Posterior cingulate gyrus (tissue), 11 donors: ENCODE data around the gene AP3B2.

Experiments used
- DNase-seq, 10 donors: peaks; one replicate each; pipeline versions ENCODE4 v3.0.0 to v3.0.0-alpha.2; 2020 to 2021; ENCODE audit warnings: mixed read lengths in 3 of 10
- intact Hi-C: fragments of 100-400 bp; cut with DNase I; formaldehyde crosslinking; loops from one replicate; pipeline ENCODE4 v1.15.1; 2023

The AP3B2 gene, protein sequence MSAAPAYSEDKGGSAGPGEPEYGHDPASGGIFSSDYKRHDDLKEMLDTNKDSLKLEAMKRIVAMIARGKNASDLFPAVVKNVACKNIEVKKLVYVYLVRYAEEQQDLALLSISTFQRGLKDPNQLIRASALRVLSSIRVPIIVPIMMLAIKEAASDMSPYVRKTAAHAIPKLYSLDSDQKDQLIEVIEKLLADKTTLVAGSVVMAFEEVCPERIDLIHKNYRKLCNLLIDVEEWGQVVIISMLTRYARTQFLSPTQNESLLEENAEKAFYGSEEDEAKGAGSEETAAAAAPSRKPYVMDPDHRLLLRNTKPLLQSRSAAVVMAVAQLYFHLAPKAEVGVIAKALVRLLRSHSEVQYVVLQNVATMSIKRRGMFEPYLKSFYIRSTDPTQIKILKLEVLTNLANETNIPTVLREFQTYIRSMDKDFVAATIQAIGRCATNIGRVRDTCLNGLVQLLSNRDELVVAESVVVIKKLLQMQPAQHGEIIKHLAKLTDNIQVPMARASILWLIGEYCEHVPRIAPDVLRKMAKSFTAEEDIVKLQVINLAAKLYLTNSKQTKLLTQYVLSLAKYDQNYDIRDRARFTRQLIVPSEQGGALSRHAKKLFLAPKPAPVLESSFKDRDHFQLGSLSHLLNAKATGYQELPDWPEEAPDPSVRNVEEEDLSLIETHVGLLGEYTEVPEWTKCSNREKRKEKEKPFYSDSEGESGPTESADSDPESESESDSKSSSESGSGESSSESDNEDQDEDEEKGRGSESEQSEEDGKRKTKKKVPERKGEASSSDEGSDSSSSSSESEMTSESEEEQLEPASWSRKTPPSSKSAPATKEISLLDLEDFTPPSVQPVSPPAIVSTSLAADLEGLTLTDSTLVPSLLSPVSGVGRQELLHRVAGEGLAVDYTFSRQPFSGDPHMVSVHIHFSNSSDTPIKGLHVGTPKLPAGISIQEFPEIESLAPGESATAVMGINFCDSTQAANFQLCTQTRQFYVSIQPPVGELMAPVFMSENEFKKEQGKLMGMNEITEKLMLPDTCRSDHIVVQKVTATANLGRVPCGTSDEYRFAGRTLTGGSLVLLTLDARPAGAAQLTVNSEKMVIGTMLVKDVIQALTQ

DNA sequence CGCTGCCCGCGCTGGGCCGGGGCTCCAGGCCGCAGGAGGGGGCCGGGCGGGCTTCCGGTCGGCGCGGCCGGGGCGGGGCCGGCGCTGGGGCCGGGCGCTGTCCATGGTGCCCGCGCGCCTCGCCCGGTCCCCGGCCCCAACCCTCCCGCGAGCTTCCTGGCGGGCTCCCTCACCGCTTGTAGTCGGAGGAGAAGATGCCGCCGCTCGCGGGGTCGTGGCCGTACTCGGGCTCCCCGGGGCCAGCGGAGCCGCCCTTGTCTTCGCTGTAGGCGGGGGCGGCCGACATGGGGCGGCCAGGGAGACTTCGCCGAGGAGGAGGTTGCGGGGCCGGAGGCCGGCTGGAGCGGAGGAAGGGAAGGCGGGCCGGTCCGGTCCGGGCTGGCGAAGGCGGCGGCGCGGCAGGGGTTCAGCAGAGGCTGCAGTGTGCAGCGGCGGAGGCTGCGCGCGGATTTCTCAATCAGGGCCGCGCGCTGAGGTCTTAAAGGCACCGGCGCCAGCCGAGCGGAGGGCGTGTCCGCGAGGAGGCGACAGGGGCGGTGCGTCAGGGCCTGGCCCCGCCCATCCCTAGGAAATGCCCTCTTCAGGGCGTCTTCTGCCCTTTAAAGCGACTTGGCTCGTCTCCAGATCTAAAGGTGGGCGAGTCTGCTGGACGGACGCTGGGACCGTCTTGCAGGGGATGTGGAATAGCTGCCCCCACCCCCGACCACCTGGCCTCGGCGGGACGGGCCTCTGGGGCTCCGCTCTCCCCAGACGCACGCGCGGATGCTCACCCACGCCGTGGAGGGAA, at the start of gene AP3B2:
Gene AP3B2 (minus strand): TSS at position 455 of the 787 bp plus-strand sequence. CDS start 169 bp downstream, at position 286.
- DNase-seq, result peak; percentile 30 to 97 (median 78)
- intact Hi-C loops, result loop anchor here (1.0 to 5.0 kb wide), 2 partner anchors 40 to 167 kb away; partner anchors contain the start of gene RPS17

DNA sequence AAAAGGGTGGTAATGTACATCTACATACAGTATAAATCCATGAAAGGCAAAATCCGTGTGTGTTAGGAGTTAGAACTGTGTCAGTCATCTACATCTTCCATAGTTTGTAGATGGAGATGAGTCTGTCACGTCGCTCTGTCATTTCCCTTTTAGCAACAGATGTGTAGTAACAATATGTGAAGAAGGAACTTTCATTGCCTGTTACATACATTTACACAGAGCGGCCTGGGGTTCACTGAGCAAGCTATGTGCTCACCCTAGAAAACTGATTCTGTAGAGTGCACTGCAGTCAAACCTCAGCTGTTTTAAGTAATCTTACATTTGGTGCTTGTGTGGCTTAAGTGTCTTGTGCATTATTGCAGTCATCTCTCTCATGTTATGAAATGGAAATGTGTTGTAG, 41.6 kb upstream of the AP3B2 start:
- no peak for DNase-seq
- intact Hi-C loops, result loop anchor here (2.0 to 5.0 kb wide), 4 partner anchors 59 to 259 kb away; partner anchors contain the start of genes C15orf40, CPEB1 and RPS17

DNA sequence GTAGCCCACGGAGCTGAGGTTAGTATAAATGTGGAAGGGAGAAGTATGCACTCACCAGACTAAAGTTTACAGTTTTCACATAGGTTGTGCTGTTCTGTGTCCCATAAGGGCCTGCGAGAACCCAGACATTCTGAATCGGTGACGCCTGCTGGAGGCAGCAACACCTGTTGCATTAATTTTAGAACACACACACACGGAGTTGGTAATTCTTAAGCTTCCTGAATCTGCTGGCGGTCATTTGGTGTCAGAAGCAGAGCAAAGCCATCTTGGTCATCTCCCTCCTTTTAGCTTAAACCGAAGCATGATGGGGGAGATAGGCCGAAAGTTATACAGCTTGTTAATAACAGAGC, 41.1 kb upstream of the AP3B2 start:
- no peak for DNase-seq
- intact Hi-C loops, result loop anchor here (2.0 to 5.0 kb wide), 4 partner anchors 60 to 260 kb away; partner anchors contain the start of genes C15orf40, CPEB1 and RPS17

DNA sequence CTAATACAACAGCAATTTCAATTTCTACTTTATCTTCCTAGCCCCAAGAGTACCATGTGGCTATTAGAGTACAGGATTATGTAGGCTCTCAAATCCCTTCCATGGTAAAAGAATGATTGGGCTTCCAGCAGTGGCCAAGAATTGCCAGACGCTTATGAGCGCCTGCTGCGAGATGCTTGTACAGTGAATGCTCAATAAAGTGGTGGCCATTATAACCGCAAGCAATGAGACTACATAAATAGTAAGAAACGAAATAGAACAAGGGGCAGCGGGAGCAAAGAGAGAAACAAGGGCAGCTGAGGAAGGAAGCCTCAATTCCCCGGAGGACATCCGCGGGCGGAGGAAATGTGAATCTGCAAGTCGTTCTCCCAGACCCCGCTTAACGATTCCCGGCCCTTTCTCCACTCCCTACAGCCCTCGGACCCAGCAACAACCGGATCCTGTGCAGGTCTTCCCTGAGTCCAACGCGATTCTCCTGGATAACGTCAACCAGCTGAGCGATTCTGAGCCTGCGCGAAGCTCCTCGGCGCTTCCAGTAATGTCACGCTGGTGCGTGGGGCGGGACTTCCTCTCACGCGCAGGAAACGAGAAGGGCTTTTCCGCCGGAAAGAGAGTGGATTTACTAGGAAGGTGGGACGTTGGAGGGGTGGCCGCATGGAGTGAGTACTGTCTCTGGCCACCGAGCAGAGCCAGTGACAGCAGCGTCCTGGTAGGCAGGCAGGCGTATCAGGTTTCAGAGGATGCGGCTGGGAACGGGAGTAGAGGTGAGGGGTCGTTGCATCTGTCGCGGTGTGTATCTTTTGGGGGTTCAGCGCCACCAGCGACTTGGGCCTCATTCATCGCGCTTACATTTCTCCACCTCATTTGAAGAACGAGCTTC, 40.5 kb upstream of the AP3B2 start:
- DNase-seq, result peak; percentile 91 to 99 (median 94)
- intact Hi-C loops, result loop anchor here (1.0 to 5.0 kb wide), 5 partner anchors 40 to 261 kb away; partner anchors contain the start of genes C15orf40, CPEB1 and RPS17

DNA sequence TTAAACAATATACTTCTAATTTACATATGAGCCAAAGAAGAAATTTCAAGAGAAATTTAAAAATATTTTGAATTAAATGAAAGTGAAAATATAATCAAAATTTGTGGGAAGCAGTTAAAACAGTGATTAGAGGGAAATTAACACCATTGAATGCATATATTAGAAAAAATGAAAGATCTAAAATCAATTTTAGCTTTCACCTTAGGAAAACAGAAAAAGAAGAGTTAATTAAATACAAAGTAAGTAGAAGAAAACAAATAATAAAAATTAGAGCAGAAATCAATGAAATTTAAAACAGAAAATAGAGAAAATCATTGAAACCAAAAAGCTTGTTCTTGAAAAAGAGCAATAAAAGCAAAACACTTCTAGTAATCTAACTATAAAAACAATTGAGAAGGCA, 38.6 kb upstream of the AP3B2 start:
- intact Hi-C loops, result no loop called here
- no peak for DNase-seq

DNA sequence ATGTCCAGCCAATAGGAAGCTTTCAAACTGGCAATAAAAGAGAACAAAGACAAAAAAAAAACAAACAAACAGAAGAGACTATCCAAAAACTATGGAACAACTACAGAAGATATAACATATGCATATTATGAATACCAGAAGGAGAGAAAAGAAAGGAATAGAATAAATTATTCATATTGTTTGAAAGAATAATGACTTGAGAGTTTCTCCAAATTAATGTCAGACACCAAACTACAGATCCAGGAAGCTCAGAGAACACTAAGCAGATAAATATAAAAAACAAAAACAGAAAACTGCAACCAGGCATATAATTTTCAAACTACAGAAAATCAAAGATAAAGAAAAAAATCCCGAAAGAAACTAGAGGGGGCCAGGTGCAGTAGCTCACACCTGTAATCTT, 34.1 kb upstream of the AP3B2 start:
- DNase-seq, result no peak
- intact Hi-C loops, result no loop called here

DNA sequence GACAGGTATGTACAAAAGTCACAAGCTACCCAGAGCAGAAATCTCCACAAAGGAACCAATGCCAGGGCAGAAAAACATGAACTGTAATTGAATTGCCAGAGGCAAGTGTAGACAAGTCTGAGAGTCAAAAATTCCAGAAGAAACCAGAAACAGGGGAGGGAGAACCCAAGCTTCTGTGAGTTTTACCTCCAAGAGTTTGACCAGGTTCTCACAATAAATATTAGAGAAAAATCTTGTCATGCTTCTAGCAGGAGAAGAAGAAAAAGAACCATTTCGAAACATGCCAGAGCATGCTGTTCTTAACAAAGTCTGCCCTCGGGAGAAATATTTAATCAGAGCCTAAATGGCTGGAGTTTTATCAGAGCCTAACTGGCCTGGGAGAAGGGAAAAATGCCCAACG, 32.5 kb upstream of the AP3B2 start:
- intact Hi-C loops, result no loop called here
- no peak for DNase-seq

DNA sequence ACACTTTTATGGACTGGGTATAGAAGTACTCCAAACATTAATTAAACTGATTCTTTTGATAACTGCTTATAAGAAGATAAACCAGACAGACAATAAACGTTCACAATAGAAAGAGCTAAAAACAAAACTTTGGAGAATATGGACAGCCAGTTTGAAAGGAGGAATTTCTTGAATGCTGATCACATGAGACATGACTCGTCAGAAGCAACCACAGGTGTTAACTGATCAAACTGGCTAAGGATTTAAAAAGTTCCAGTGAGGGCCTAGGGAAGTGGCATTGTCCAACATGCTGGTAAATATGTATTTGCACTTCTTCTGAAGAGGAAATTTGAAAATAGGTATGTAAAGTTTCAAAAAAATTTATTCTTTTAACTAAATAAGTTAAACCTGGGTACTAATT, 29.4 kb upstream of the AP3B2 start:
- no peak for DNase-seq
- intact Hi-C loops, result no loop called here

DNA sequence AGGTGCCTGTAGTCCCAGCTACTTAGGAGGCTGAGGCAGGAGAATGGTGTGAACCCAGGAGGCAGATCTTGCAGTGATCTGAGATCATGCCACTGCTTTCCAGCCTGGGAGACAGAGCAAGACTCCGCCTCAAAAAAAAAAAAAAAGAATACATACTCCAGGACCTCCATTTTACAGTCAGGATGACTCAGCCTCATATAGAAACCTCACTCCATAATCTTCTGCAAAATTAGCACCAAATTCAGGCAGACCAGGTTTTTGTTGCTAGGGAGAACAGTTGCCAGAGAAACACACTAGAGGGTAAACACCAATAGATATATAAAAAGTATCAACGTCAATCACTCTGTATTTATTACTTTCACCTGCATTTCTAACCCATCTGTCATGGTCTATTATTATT, 28.3 kb upstream of the AP3B2 start:
- intact Hi-C loops, result no loop called here
- DNase-seq, result no peak

DNA sequence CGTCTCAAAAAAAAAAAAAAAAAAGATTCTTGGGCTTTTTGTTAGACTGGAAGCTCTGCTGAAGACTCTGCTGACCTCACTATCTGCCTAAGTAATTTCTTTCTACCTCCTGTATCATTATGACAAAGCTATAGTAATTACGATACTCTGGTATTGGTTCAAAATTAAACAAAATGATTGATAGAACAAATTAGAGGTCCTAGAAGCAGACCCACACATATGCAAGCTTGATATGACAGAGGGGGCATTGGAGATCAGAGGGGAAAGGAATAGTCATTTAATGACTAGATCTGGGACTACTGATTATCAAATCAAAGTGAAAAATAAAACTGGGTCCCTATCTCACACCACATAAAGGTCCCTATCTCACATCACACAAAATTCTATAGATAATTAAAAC, 21.9 kb upstream of the AP3B2 start:
- intact Hi-C loops, result no loop called here
- no peak for DNase-seq

DNA sequence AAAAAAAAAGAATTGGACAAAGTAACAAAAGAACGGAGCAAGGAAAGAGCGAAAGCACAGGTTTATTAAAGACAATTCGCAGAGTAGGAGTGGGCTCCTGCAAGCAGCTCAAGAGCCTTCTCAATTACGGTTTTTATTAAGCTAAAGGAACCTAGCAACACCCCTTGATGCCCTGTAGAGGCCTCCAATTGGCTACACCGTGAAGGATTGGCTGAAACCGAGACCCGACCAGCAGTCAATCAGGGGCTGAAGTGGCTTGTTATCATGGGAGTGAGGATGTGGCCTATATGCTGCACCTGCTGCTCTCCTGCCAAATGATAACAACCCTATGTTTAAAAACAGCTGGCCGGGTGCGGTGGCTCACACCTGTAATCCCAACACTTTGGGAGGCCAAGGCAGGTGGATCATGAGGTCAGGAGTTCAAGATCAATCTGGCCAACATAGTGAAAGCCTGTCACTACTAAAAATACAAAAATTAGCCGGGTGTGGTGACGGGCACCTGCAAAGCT, 20.4 kb upstream of the AP3B2 start:
- DNase-seq, result no peak
- intact Hi-C loops, result no loop called here

DNA sequence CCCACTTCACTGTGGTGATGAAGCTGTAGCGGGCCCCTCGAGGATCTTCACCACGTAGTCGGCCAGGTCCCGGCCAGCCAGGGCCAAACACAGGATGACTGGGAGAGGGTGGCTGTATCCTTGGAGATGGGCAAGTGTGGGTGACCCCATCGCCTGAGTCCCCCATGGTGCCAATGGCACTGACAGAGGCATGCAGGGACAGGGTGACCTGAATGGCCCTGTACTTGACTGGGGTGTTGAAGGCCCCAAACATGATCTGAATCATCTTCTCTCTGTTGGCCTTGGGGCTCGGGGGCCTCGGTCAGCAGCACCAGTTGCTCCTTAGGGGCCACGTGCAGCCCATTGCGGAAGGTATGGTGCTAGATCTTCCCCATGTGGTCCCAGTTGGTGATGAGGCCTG, 17.1 kb upstream of the AP3B2 start:
- intact Hi-C loops, result no loop called here
- DNase-seq, result peak in 1 of 10 donors; percentile 29

DNA sequence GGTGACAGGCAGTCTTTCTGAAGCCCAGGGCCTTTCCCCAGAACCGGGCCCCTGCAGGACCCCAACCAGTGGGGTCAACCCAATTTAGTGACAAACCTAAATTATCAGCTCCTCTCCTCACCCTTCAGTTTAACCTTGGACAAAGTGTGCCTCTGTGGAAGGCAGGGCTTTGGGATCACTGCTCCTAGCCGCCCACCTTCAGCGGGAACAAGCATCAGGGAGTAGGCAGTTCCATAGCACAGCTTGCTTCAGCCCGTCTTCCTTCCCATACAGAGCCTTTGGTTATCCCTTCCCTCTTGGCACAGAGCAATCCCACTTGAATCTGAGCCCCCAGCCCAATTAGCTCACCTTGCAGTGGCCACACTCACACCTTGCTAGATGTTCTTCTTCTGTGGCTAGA, 5.3 kb upstream of the AP3B2 start:
- DNase-seq, result no peak
- intact Hi-C loops, result no loop called here

DNA sequence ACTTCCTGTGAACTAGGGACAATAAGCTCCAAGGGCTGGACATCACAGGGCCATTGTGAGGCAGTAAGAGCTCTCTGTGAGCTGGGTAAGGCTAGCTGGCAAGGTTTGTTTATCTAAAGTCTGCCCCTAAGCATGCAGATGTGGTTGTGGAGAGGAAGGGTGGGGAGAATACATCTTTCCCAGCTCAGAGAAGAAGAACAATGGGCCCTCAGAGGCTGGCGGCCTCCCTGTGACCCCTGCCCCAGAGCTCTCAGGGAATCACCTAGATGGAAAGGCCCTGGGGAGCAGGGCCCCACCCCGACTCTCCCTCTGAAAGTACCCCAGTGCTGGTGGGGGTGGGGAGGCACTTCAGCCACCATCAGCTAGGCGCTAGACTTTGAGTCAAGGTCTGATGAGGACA, 4.3 kb upstream of the AP3B2 start:
- intact Hi-C loops, result no loop called here

DNA sequence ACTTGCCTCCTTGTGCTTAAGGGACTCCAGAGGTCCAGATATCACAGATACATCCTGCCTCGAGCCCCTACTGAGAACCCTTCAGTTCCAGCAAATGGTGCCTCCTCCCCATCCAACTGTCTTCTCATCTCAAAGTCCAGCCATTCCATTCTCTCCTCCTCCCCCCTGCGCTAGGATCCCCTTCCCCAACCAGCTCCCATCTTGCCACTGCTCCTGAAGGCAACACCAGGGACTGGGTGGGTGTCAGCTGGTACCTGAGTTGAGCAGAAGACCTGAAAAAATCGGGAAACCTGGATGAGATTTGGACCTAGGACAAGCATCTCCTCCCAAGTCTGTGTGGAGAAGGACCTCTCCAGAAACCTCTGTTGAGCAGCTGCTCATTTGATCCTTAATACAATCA, 2.4 kb upstream of the AP3B2 start:
- intact Hi-C loops, result no loop called here
- DNase-seq, result no peak

More for the DNA sequence above, 4.3 kb upstream of the AP3B2 start:
- DNase-seq, result no peak

DNA sequence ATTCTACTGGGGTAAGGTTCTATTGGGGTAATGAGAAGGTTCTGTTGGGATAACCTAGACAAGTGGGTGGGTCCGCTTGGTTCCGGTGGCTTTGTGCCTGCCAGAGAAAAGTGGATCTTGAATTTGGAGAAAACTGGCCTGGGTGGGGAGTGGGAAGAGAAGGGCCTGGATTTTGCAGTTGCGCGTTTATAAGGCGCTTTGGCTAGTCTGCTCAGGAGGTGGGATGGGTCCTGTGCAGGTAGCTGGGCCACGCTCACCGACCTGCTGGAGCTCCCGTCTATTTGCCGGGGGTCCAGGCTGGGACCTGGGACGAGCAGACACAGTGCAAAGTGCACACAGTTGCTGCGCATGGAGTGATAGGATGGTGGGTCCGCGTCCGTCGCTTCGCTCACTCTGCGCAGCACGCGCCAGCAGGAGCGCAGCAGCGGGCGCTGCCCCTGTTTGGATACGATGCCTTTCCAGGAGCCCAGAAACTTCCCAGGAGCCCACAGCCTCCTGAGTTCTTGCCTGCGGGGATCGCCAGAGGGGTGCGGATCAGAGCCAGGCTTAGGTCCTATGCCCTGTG, 1.3 kb upstream of the AP3B2 start:
- DNase-seq, result no peak
- intact Hi-C loops, result loop anchor here (1.0 kb wide), 1 partner anchor 38 kb away; no protein-coding TSS in a partner anchor

DNA sequence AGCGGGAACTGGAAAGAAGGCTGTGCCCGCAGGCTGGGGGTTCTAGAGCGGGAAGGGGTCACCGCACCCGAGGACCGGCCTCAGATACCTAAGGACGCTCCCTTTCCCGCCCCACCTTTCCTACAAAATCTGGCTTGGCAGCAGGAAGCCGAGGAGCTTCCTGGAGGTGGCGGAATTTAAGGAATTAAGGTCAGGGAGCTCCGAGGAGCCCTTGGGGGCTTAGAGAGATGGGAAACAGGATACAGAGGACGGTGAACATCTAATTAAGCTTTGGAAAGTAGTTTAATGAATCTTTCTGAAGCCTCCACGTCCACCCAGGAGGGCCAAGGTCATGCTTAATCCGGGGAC, 507 bp upstream of the AP3B2 start:
- intact Hi-C loops, result loop anchor here (1.0 kb wide), 1 partner anchor 39 kb away; no protein-coding TSS in a partner anchor
- no peak for DNase-seq

DNA sequence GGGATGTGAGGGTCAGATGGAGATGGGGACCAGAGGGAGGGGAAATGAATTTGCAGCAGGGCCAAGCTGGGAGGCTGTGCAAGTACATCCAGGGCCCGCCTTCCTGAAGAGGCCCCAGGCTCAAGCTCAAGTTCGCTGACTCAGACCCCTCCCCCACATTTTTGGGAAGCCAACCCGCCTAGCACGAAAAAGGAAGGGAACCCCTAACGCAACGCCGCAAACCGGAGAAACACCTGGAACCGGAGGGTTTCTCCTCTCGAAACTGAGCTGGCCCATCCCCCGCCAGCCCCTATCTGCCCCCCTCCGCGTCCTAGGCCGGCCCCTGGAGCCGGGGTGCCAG, 624 bp downstream of the AP3B2 start:
- intact Hi-C loops, result loop anchor here (5.0 kb wide), 1 partner anchor 167 kb away; the partner anchor contains the start of gene RPS17
- peak in 5 of 10 donors; percentile 21 to 86 (median 36) for DNase-seq
